GM10248 (cell line): ENCODE results near the gene GANAB.
"Not testable (repeated sequence)": the region's sequence is repeated elsewhere in the genome, so short reads cannot be mapped to it uniquely, and the experiment has no call there.

Source experiments
- CTCF ChIA-PET: fragments of 300-600 bp; sonication (Branson Sonifier 250); formaldehyde crosslinking; extraction: SDS; loops from one replicate; lab custom pipeline; 2021; ENCODE audit warnings: antibody characterized with exemption; lab: Yijun Ruan, JAX
- POLR2A ChIA-PET: fragments of 350-650 bp; sonication (Branson Sonifier 250); formaldehyde crosslinking; extraction: SDS; loops from one replicate; lab custom pipeline; 2020; ENCODE audit warnings: antibody characterized with exemption; lab: Yijun Ruan, JAX
- DNase-seq: peaks from one replicate; pipeline ENCODE4 v3.0.0; 2012; ENCODE audit errors: extremely low spot score
- CTCF ChIP-seq: IDR thresholded peaks from 2 replicates; pipeline ENCODE4 v1.5.1; 2012; ENCODE audit warnings: mild to moderate bottlenecking, low read depth; ENCODE audit errors: extremely low read depth, missing control alignments, control extremely low read depth

The GANAB gene

GRCh38 chr11:62644220-62644619 lies 2.2 kb downstream of the GANAB start:
- DNase-seq = no peak
- no peak for TF ChIP-seq CTCF
- CTCF ChIA-PET = interaction anchor here (1.4 to 1.5 kb wide), 2 partner anchors 19 to 125 kb away, joined by 3 read pairs; no protein-coding TSS in a partner anchor
- POLR2A ChIA-PET = interaction anchor here (0.6 to 2.5 kb wide), 3 partner anchors 16 to 110 kb away, joined by 3 to 15 read pairs (median 3); partner anchors contain the start of genes C11orf98, CSKMT and ZBTB3

- DNase-seq = no peak
- TF ChIP-seq CTCF = no peak
- POLR2A ChIA-PET = no interaction called here
- CTCF ChIA-PET = interaction anchor here (0.8 to 1.1 kb wide), 2 partner anchors 10 to 69 kb away, joined by 3 read pairs; no protein-coding TSS in a partner anchor
These were observed 13.9 kb downstream of the GANAB start for GRCh38 chr11:62632492-62632891.

- CTCF ChIA-PET = interaction anchor here (1.0 to 2.2 kb wide), 3 partner anchors 16 to 142 kb away, joined by 3 to 6 read pairs (median 4); partner anchors contain the start of gene EML3
- TF ChIP-seq CTCF = no peak
- DNase-seq = no peak
- POLR2A ChIA-PET = no interaction called here
These were observed 18.7 kb downstream of the GANAB start for GRCh38 chr11:62627713-62628112.

- DNase-seq = no peak
- ChIA-PET POLR2A (interaction anchor here (0.8 to 2.5 kb wide), 8 partner anchors 21 to 219 kb away, joined by 3 to 23 read pairs (median 4); partner anchors contain the start of genes C11orf98, CSKMT, INTS5 and MTA2), CTCF (interaction anchor here (0.8 to 4.9 kb wide), 15 partner anchors 10 to 198 kb away, joined by 3 to 43 read pairs (median 3); partner anchors contain the start of genes C11orf98, CSKMT, EML3 and INTS5)
- TF ChIP-seq CTCF = no peak
These were observed 23.8 kb downstream of the GANAB start for GRCh38 chr11:62622476-62623089.

GRCh38 chr11:62621567-62622470 lies 24.6 kb downstream of the GANAB start, which contains the start of gene B3GAT3:
TSS of gene B3GAT3 (minus strand) at chr11:62621986. CDS start at chr11:62621947, 39 bp downstream.
- peak; percentile 98 for DNase-seq
- TF ChIP-seq CTCF = no peak
- POLR2A ChIA-PET = interaction anchor here (0.7 to 2.5 kb wide), 8 partner anchors 20 to 219 kb away, joined by 3 to 23 read pairs (median 4); partner anchors contain the start of genes C11orf98, CSKMT, INTS5 and MTA2
- CTCF ChIA-PET = interaction anchor here (0.8 to 4.9 kb wide), 18 partner anchors 8 to 197 kb away, joined by 3 to 43 read pairs (median 4); partner anchors contain the start of genes C11orf98, CSKMT, EML3 and GANAB

- ChIA-PET CTCF (interaction anchor here (0.8 to 4.9 kb wide), 10 partner anchors 9 to 197 kb away, joined by 3 to 43 read pairs (median 4); partner anchors contain the start of genes C11orf98, CSKMT, EML3 and MTA2), POLR2A (interaction anchor here (0.6 to 1.4 kb wide), 5 partner anchors 20 to 220 kb away, joined by 3 to 14 read pairs (median 4); partner anchors contain the start of gene TUT1)
These were observed 25.3 kb downstream of the GANAB start for GRCh38 chr11:62621027-62621566.

GRCh38 chr11:62616957-62617356 lies 29.5 kb downstream of the GANAB start:
- DNase-seq, CTCF ChIA-PET, POLR2A ChIA-PET: not testable (repeated sequence)

More at GRCh38 chr11:62621027-62621566, 25.3 kb downstream of the GANAB start:
- DNase-seq = no peak
- no peak for TF ChIP-seq CTCF
